CD4-positive, alpha-beta T cell (primary cell): ENCODE results near the gene TNIK. TPM values are rescaled to one million over a fixed set of nuclear protein-coding genes. Genes with fewer than 3 reads are reported as not detected.

Experiments
- ATAC-seq: fragments of 200-7000 bp; cut with Tn5 transposase; one replicate; pipeline ENCODE4 v1.10.0; 2022; ENCODE audit warnings: mild to moderate bottlenecking; ENCODE audit not compliant: poor library complexity
- CTCF ChIA-PET: fragments of 350-600 bp; sonication (Branson Sonifier 250); formaldehyde crosslinking; loops from one replicate; lab custom pipeline; 2021; ENCODE audit warnings: antibody characterized with exemption, inconsistent platforms; lab: Charles Lee
- POLR2A ChIA-PET: fragments of 350-600 bp; sonication (Branson Sonifier 250); formaldehyde crosslinking; loops from one replicate; lab custom pipeline; 2021; ENCODE audit warnings: antibody characterized with exemption, inconsistent platforms; lab: Charles Lee
- DNase-seq, 14 experiments: peaks; one replicate each; pipeline ENCODE4 v3.0.0-alpha.2; 2013 to 2020; ENCODE audit warnings: mixed read lengths in 2 of 14
- H3K27ac ChIP-seq, 2 donors: one replicate each; pipeline versions ENCODE4 v1.5.1 to v1.7.0; 2013; ENCODE audit warnings: low read length in 2 of 2, low read depth in 1 of 2, mild to moderate bottlenecking in 1 of 2
- H3K27me3 ChIP-seq, 2 experiments: 1 replicate in 1 of 2; 2 replicates in 1 of 2; pipeline versions ENCODE4 v1.6.1 to v1.7.0; 2013; ENCODE audit warnings: low read length in 2 of 2, control low read depth in 1 of 2, mild to moderate bottlenecking in 1 of 2, moderate library complexity in 1 of 2; ENCODE audit not compliant: insufficient read depth in 2 of 2, control insufficient read depth in 1 of 2
- H3K36me3 ChIP-seq: one replicate; pipeline ENCODE4 v1.6.1; 2013; ENCODE audit warnings: low read length, control low read depth; ENCODE audit not compliant: insufficient read depth
- H3K4me1 ChIP-seq: one replicate; pipeline ENCODE4 v1.6.1; 2013; ENCODE audit warnings: low read length, control low read depth; ENCODE audit not compliant: insufficient read depth
- H3K4me3 ChIP-seq: one replicate; pipeline ENCODE4 v1.5.1; 2013; ENCODE audit warnings: mild to moderate bottlenecking, low read length, moderate library complexity
- H3K9me3 ChIP-seq, 2 experiments: 1 replicate in 1 of 2; 2 replicates in 1 of 2; pipeline versions ENCODE4 v1.6.1 to v1.7.0; 2013; ENCODE audit warnings: low read length in 2 of 2, mild to moderate bottlenecking in 2 of 2, control low read depth in 1 of 2, moderate library complexity in 1 of 2; ENCODE audit not compliant: control insufficient read depth in 1 of 2, insufficient read depth in 1 of 2
- H3K27ac Mint-ChIP-seq: one replicate; pipeline ENCODE4 v1.8.0; 2020; ENCODE audit warnings: mixed read lengths
- H3K27me3 Mint-ChIP-seq: one replicate; pipeline ENCODE4 v1.8.0; 2021; ENCODE audit warnings: mixed read lengths
- H3K36me3 Mint-ChIP-seq: one replicate; pipeline ENCODE4 v1.8.0; 2021; ENCODE audit warnings: low read depth, mixed read lengths
- H3K4me1 Mint-ChIP-seq: one replicate; pipeline ENCODE4 v1.8.0; 2021; ENCODE audit warnings: low read depth, mixed read lengths
- H3K4me3 Mint-ChIP-seq: one replicate; pipeline ENCODE4 v1.8.0; 2020; ENCODE audit warnings: mild to moderate bottlenecking, mixed read lengths
- H3K9me3 Mint-ChIP-seq: one replicate; pipeline ENCODE4 v1.8.0; 2020; ENCODE audit warnings: mixed read lengths
- CTCF ChIP-seq: fragments of 200-600 bp; IDR thresholded peaks from one replicate; pipeline ENCODE4 v1.8.0; 2022; ENCODE audit warnings: antibody characterized with exemption, mild to moderate bottlenecking
- intact Hi-C, 2 experiments: fragments of 100-400 bp; cut with DNase I in 1 of 2; cut with micrococcal nuclease in 1 of 2; formaldehyde crosslinking; loops; one replicate each; pipeline versions ENCODE4 v1.15.1 to v1.9.0; 2023 to 2025; cut with DNase I, micrococcal nuclease
- total RNA-seq, 174 experiments: library from RNA in 2 of 174; stranded (reverse) in 2 of 174; gene quantifications; one replicate each; pipeline ENCODE4 v1.2.3 and lab custom pipeline; 2021 to 2026

TNIK gene
- total RNA-seq, 2 experiments from 2014 or later, result 71.0 to 78.3 TPM

- Mint-ChIP-seq H3K9me3 (no peaks in the 10 kb centered on the region), H3K4me1 (peaks cover 85% of the 10 kb centered on the region), H3K27me3 (no peaks in the 10 kb centered on the region), H3K27ac (no peak overlapping the region), H3K36me3 (peaks cover 13% of the 10 kb centered on the region), H3K4me3 (no peak overlapping the region)
- ATAC-seq, result no peak
- no peak for TF ChIP-seq CTCF
- POLR2A ChIA-PET, result no interaction called here
- Histone ChIP-seq H3K27ac (no peak overlapping the region), H3K27me3 (no peaks in the 10 kb centered on the region), H3K4me1 (peaks cover 8% of the 10 kb centered on the region), H3K4me3 (no peak overlapping the region), H3K36me3 (no peaks in the 10 kb centered on the region), H3K9me3 (no peaks in the 10 kb centered on the region)
- intact Hi-C loops, result no loop called here
- CTCF ChIA-PET, result interaction anchor here (1.9 kb wide), 1 partner anchor 11 kb away, joined by 4 read pairs; no protein-coding TSS in a partner anchor
- no peak for DNase-seq
Measured at GRCh38 chr3:171401432-171401831, 58.8 kb downstream of the TNIK start.

GRCh38 chr3:171399842-171400241, 60.4 kb downstream of the TNIK start:
- H3K9me3 ChIP-seq, result no peaks in the 10 kb centered on the region
- peaks cover 20% of the 10 kb centered on the region for H3K36me3 Mint-ChIP-seq
- CTCF ChIA-PET, result no interaction called here
- peaks cover 5% of the 10 kb centered on the region for H3K4me1 ChIP-seq
- no peaks in the 10 kb centered on the region for H3K36me3 ChIP-seq
- intact Hi-C loops, result no loop called here
- no peak overlapping the region for H3K4me3 Mint-ChIP-seq
- H3K27me3 Mint-ChIP-seq, result no peaks in the 10 kb centered on the region
- POLR2A ChIA-PET, result no interaction called here
- no peak overlapping the region for H3K27ac Mint-ChIP-seq
- no peak for DNase-seq
- no peaks in the 10 kb centered on the region for H3K9me3 Mint-ChIP-seq
- H3K27me3 ChIP-seq, result no peaks in the 10 kb centered on the region
- no peak for TF ChIP-seq CTCF
- H3K4me3 ChIP-seq, result no peak overlapping the region
- H3K27ac ChIP-seq, result no peak overlapping the region
- no peak for ATAC-seq
- H3K4me1 Mint-ChIP-seq, result peaks cover 86% of the 10 kb centered on the region

- H3K4me1 Mint-ChIP-seq, result peaks cover 85% of the 10 kb centered on the region
- no peak for TF ChIP-seq CTCF
- intact Hi-C loops, result no loop called here
Measured at GRCh38 chr3:171398343-171398742, 61.9 kb downstream of the TNIK start.

More at GRCh38 chr3:171398343-171398742, 61.9 kb downstream of the TNIK start:
- no peak for ATAC-seq
- Histone ChIP-seq H3K27ac (no peak overlapping the region), H3K36me3 (no peaks in the 10 kb centered on the region), H3K27me3 (no peaks in the 10 kb centered on the region), H3K9me3 (no peaks in the 10 kb centered on the region), H3K4me1 (peaks cover 5% of the 10 kb centered on the region), H3K4me3 (no peak overlapping the region)
- no peak for DNase-seq
- ChIA-PET CTCF (interaction anchor here (1.2 to 1.3 kb wide), 2 partner anchors 9 to 10 kb away, joined by 3 read pairs; no protein-coding TSS in a partner anchor), POLR2A (no interaction called here)
- no peaks in the 10 kb centered on the region for H3K9me3 Mint-ChIP-seq
- no peak overlapping the region for H3K27ac Mint-ChIP-seq
- H3K27me3 Mint-ChIP-seq, result no peaks in the 10 kb centered on the region
- peaks cover 23% of the 10 kb centered on the region for H3K36me3 Mint-ChIP-seq
- H3K4me3 Mint-ChIP-seq, result no peak overlapping the region
